Osteoblast (primary cell): ENCODE results near the gene CDC16. TPM values are rescaled to one million over a fixed set of nuclear protein-coding genes. Genes with fewer than 3 reads are reported as not detected.

Experiments used
- DNase-seq: peaks from one replicate; pipeline ENCODE4 v3.0.0; 2011; ENCODE audit warnings: low spot score, mixed read lengths; ENCODE audit not compliant: insufficient read length; ENCODE audit errors: missing footprints
- H2AFZ ChIP-seq: 2 replicates; pipeline ENCODE4 v1.6.0; 2011; ENCODE audit warnings: mild to moderate bottlenecking, low read length
- H3K27ac ChIP-seq: 2 replicates; pipeline ENCODE4 v1.5.1; 2011; ENCODE audit warnings: mild to moderate bottlenecking, low read depth, low read length, moderate library complexity
- H3K27me3 ChIP-seq: 2 replicates; pipeline ENCODE4 v1.6.0; 2012; ENCODE audit warnings: mild to moderate bottlenecking, control low read depth, inconsistent platforms, low read length, moderate library complexity; ENCODE audit not compliant: insufficient read depth
- H3K36me3 ChIP-seq: 2 replicates; pipeline ENCODE4 v1.5.1; 2011; ENCODE audit warnings: mild to moderate bottlenecking, low read length, control low read depth, moderate library complexity; ENCODE audit not compliant: insufficient read depth
- H3K4me1 ChIP-seq: 2 replicates; pipeline ENCODE4 v1.5.1; 2011; ENCODE audit warnings: mild to moderate bottlenecking, low read length, control low read depth, moderate library complexity; ENCODE audit not compliant: insufficient read depth
- H3K4me2 ChIP-seq: 2 replicates; pipeline ENCODE4 v1.6.0; 2011; ENCODE audit warnings: mild to moderate bottlenecking, low read length; ENCODE audit not compliant: insufficient read depth
- H3K4me3 ChIP-seq: fragments of 200-600 bp; sonication (generic); 3 replicates; pipeline ENCODE4 v1.5.1; 2012; ENCODE audit warnings: mild to moderate bottlenecking, low read length, inconsistent platforms; ENCODE audit not compliant: insufficient read depth
- H3K79me2 ChIP-seq: 2 replicates; pipeline ENCODE4 v1.6.0; 2012; ENCODE audit warnings: mild to moderate bottlenecking, low read length, control low read depth, inconsistent platforms; ENCODE audit not compliant: insufficient read depth
- H3K9me3 ChIP-seq: 2 replicates; pipeline ENCODE4 v1.5.1; 2011; ENCODE audit warnings: low read depth, low read length, control low read depth
- H4K20me1 ChIP-seq: 2 replicates; pipeline ENCODE4 v1.6.0; 2012; ENCODE audit warnings: mild to moderate bottlenecking, low read length, control low read depth; ENCODE audit not compliant: insufficient read depth
- CTCF ChIP-seq: IDR thresholded peaks from 2 replicates; pipeline ENCODE4 v1.5.1; 2011; ENCODE audit warnings: mild to moderate bottlenecking, low read depth, low read length, moderate library complexity; ENCODE audit errors: extremely low read depth
- total RNA-seq: library from RNA; depleted of rRNA; stranded (reverse); fragments of >200 nt; gene quantifications from 2 replicates; pipeline ENCODE4 v1.2.3, GENCODE V29; 2012

Gene CDC16
- total RNA-seq, 1 donor = 82.2 TPM

GRCh38 chr13:114264886-114265611 is 30.4 kb downstream of the CDC16 start:
- no peak for TF ChIP-seq CTCF
- H3K4me2 ChIP-seq = peak overlapping the region; percentile 57
- no peaks in the 10 kb centered on the region for H3K27me3 ChIP-seq
- peak overlapping the region; percentile 91 for H3K27ac ChIP-seq
- DNase-seq = peak; percentile 90
- H3K36me3 ChIP-seq = peaks cover 78% of the 10 kb centered on the region
- H3K9me3 ChIP-seq = no peaks in the 10 kb centered on the region
- H3K4me3 ChIP-seq = peak overlapping the region; percentile 37
- peaks cover 10% of the 10 kb centered on the region for H3K79me2 ChIP-seq
- H2AFZ ChIP-seq = no peak overlapping the region
- H3K4me1 ChIP-seq = peaks cover 58% of the 10 kb centered on the region
- no peaks in the 10 kb centered on the region for H4K20me1 ChIP-seq

GRCh38 chr13:114266241-114266640 is 31.5 kb downstream of the CDC16 start:
- H4K20me1 ChIP-seq = no peaks in the 10 kb centered on the region
- H3K4me1 ChIP-seq = peaks cover 58% of the 10 kb centered on the region
- peaks cover 73% of the 10 kb centered on the region for H3K36me3 ChIP-seq
- no peaks in the 10 kb centered on the region for H3K9me3 ChIP-seq
- TF ChIP-seq CTCF = no peak
- H2AFZ ChIP-seq = no peak overlapping the region
- H3K79me2 ChIP-seq = peaks cover 10% of the 10 kb centered on the region
- no peak for DNase-seq
- no peak overlapping the region for H3K4me2 ChIP-seq
- no peaks in the 10 kb centered on the region for H3K27me3 ChIP-seq
- H3K27ac ChIP-seq = peak overlapping the region; percentile 91
- H3K4me3 ChIP-seq = no peak overlapping the region

- Histone ChIP-seq H3K27ac (peak overlapping the region; percentile 20), H3K27me3 (no peaks in the 10 kb centered on the region), H3K36me3 (peaks cover 72% of the 10 kb centered on the region)
Observed at GRCh38 chr13:114268344-114269280, 33.9 kb downstream of the CDC16 start.

More at GRCh38 chr13:114268344-114269280, 33.9 kb downstream of the CDC16 start:
- peak; percentile 51 for DNase-seq
- Histone ChIP-seq H3K4me2 (no peak overlapping the region), H4K20me1 (no peaks in the 10 kb centered on the region), H3K4me1 (peaks cover 43% of the 10 kb centered on the region), H3K4me3 (no peak overlapping the region), H3K9me3 (no peaks in the 10 kb centered on the region), H3K79me2 (peaks cover 10% of the 10 kb centered on the region), H2AFZ (no peak overlapping the region)
- TF ChIP-seq CTCF = no peak
